Colonic mucosa (tissue), 4 donors: ENCODE results near the gene PIPOX. TPM values are rescaled to one million over a fixed set of nuclear protein-coding genes. Genes with fewer than 3 reads are reported as not detected.

Experiments used
- DNase-seq: peaks from one replicate; pipeline ENCODE4 v3.0.0-alpha.2; 2020
- H3K27ac ChIP-seq: fragments of 200-600 bp; one replicate; pipeline ENCODE4 v1.8.0; 2021
- H3K27me3 ChIP-seq: fragments of 200-600 bp; one replicate; pipeline ENCODE4 v1.8.0; 2021
- H3K36me3 ChIP-seq: fragments of 200-600 bp; one replicate; pipeline ENCODE4 v1.8.0; 2021
- H3K4me1 ChIP-seq: fragments of 200-600 bp; one replicate; pipeline ENCODE4 v1.8.0; 2021; ENCODE audit warnings: mild to moderate bottlenecking
- H3K4me3 ChIP-seq: fragments of 200-600 bp; one replicate; pipeline ENCODE4 v1.8.0; 2021
- H3K9ac ChIP-seq, 2 donors: one replicate each; pipeline ENCODE4 v1.7.0; 2013; ENCODE audit warnings: control low read depth in 2 of 2, low read depth in 2 of 2, low read length in 2 of 2
- H3K9me3 ChIP-seq: fragments of 200-600 bp; one replicate; pipeline ENCODE4 v1.8.0; 2021
- CTCF ChIP-seq: fragments of 200-600 bp; IDR thresholded peaks from one replicate; pipeline ENCODE4 v1.8.0; 2022; ENCODE audit warnings: antibody characterized with exemption, mild to moderate bottlenecking
- intact Hi-C: fragments of 100-400 bp; cut with DNase I; formaldehyde crosslinking; loops from one replicate; pipeline ENCODE4 v1.14.1; 2022
- total RNA-seq, 2 donors: library from RNA; stranded (reverse); fragmentation: NEBNext Ultra II Directional in 1 of 2; extraction: Animal tissue kit (Norgen Biotek cat#: 25700) in 1 of 2; gene quantifications; one replicate each; pipeline ENCODE4 v1.2.1, GENCODE V29; 2021
- donor health status: healthy.
- donor health status: DM: no; HTN: no; CAD: no.
- donor health status: DM: no; HTN: no; CAD: no.

Gene PIPOX
- total RNA-seq, 2 donors from 2014 or later = 0.90 to 1.4 TPM

GRCh38 chr17:29012535-29012934 lies 30.4 kb upstream of the PIPOX start:
- no peak overlapping the region for H3K9ac ChIP-seq
- no peak for DNase-seq
- intact Hi-C loops = no loop called here
- H3K36me3 ChIP-seq = no peaks in the 10 kb centered on the region
- no peaks in the 10 kb centered on the region for H3K27me3 ChIP-seq
- H3K4me3 ChIP-seq = no peak overlapping the region
- H3K4me1 ChIP-seq = no peaks in the 10 kb centered on the region
- no peak for TF ChIP-seq CTCF
- H3K9me3 ChIP-seq = no peaks in the 10 kb centered on the region
- H3K27ac ChIP-seq = no peak overlapping the region

- intact Hi-C loops = no loop called here
- Histone ChIP-seq H3K27me3 (peaks cover under 1% of the 10 kb centered on the region), H3K27ac (no peak overlapping the region), H3K4me3 (no peak overlapping the region), H3K4me1 (no peaks in the 10 kb centered on the region), H3K36me3 (no peaks in the 10 kb centered on the region), H3K9me3 (no peaks in the 10 kb centered on the region), H3K9ac (no peak overlapping the region)
- TF ChIP-seq CTCF = no peak
- no peak for DNase-seq
Measured at GRCh38 chr17:29014716-29015115, 28.2 kb upstream of the PIPOX start.

GRCh38 chr17:29016345-29017210 lies 26.4 kb upstream of the PIPOX start:
- DNase-seq = no peak
- TF ChIP-seq CTCF = no peak
- no peak overlapping the region for H3K27ac ChIP-seq
- H3K9me3 ChIP-seq = no peaks in the 10 kb centered on the region
- peaks cover 10% of the 10 kb centered on the region for H3K27me3 ChIP-seq
- no peak overlapping the region for H3K4me3 ChIP-seq
- H3K4me1 ChIP-seq = peaks cover 3% of the 10 kb centered on the region
- intact Hi-C loops = no loop called here
- H3K36me3 ChIP-seq = no peaks in the 10 kb centered on the region
- H3K9ac ChIP-seq = no peak overlapping the region

GRCh38 chr17:29018788-29019474 lies 24.0 kb upstream of the PIPOX start:
- Histone ChIP-seq H3K4me3 (no peak overlapping the region), H3K27me3 (peaks cover 10% of the 10 kb centered on the region), H3K9ac (no peak overlapping the region), H3K36me3 (no peaks in the 10 kb centered on the region), H3K9me3 (no peaks in the 10 kb centered on the region), H3K4me1 (peaks cover 3% of the 10 kb centered on the region), H3K27ac (no peak overlapping the region)
- TF ChIP-seq CTCF = no peak
- intact Hi-C loops = no loop called here
- DNase-seq = no peak

- no peaks in the 10 kb centered on the region for H3K9me3 ChIP-seq
Measured at GRCh38 chr17:29019475-29020181, 23.3 kb upstream of the PIPOX start.

More at GRCh38 chr17:29019475-29020181, 23.3 kb upstream of the PIPOX start:
- Histone ChIP-seq H3K27ac (no peak overlapping the region), H3K9ac (no peak overlapping the region), H3K4me3 (no peak overlapping the region), H3K27me3 (peaks cover 10% of the 10 kb centered on the region), H3K36me3 (no peaks in the 10 kb centered on the region), H3K4me1 (peaks cover 3% of the 10 kb centered on the region)
- no peak for TF ChIP-seq CTCF
- DNase-seq = no peak
- intact Hi-C loops = no loop called here
